Aorta (tissue), 5 donors: ENCODE measurements around the gene DOHH. TPM values are rescaled to one million over a fixed set of nuclear protein-coding genes. Genes with fewer than 3 reads are reported as not detected.
"Not testable (repeated sequence)": the region's sequence is repeated elsewhere in the genome, so short reads cannot be mapped to it uniquely, and the experiment has no call there.

Source experiments
- ATAC-seq: fragments of 200-7000 bp; cut with Tn5 transposase; one replicate; pipeline ENCODE4 v1.9.1; 2022; ENCODE audit warnings: moderate library complexity; ENCODE audit not compliant: low FRiP score
- DNase-seq, 2 donors: peaks; one replicate each; pipeline ENCODE4 v3.0.0-alpha.2; 2020
- H3K27ac ChIP-seq, 2 donors: one replicate each; pipeline ENCODE4 v1.5.1; 2013; ENCODE audit warnings: low read length in 2 of 2, mild to moderate bottlenecking in 2 of 2, moderate library complexity in 2 of 2, control low read depth in 1 of 2, inconsistent platforms in 1 of 2, low read depth in 1 of 2
- H3K27me3 ChIP-seq, 2 donors: one replicate each; pipeline ENCODE4 v1.6.1; 2013; ENCODE audit warnings: control low read depth in 1 of 2, low read length in 1 of 2, mild to moderate bottlenecking in 1 of 2, moderate library complexity in 1 of 2; ENCODE audit not compliant: insufficient read depth in 2 of 2, control insufficient read depth in 1 of 2
- H3K36me3 ChIP-seq, 2 donors: one replicate each; pipeline ENCODE4 v1.6.1; 2013; ENCODE audit warnings: control low read depth in 1 of 2, low read length in 1 of 2, mild to moderate bottlenecking in 1 of 2; ENCODE audit not compliant: insufficient read depth in 2 of 2, control insufficient read depth in 1 of 2
- H3K4me1 ChIP-seq, 2 donors: one replicate each; pipeline ENCODE4 v1.6.1; 2013; ENCODE audit warnings: low read length in 2 of 2, control low read depth in 1 of 2, mild to moderate bottlenecking in 1 of 2, moderate library complexity in 1 of 2; ENCODE audit not compliant: insufficient read depth in 2 of 2, control insufficient read depth in 1 of 2
- H3K4me3 ChIP-seq, 2 donors: one replicate each; pipeline ENCODE4 v1.5.1; 2013; ENCODE audit warnings: low read length in 2 of 2, control low read depth in 1 of 2, mild to moderate bottlenecking in 1 of 2
- H3K9me3 ChIP-seq: one replicate; pipeline ENCODE4 v1.6.1; 2013; ENCODE audit warnings: mild to moderate bottlenecking, low read length; ENCODE audit not compliant: control insufficient read depth
- WGBS, 2 donors: extraction: QIAGEN DNeasy Blood & Tissue Kit; methylation state at CpG; one replicate each; pipeline ENCODE4 v1.1.7; 2013; 5-methylcytosine and 5-hydroxymethylcytosine counted together
- intact Hi-C, 2 donors: fragments of 100-400 bp; cut with DNase I; formaldehyde crosslinking; loops; one replicate each; pipeline versions ENCODE4 v1.14.2 to v1.15.0; 2022
- polyA plus RNA-seq, 2 donors: library from polyadenylated mRNA; stranded (reverse); fragments of 200-250 nt; gene quantifications; one replicate each; pipeline ENCODE4 v1.2.3, GENCODE V29; 2013
- total RNA-seq, 2 donors: library from RNA; stranded (reverse); fragmentation: NEBNext Ultra II Directional; extraction: Animal tissue kit (Norgen Biotek cat#: 25700); gene quantifications; one replicate each; pipeline ENCODE4 v1.2.1, GENCODE V29; 2021
- donor health status: healthy with polysubstance abuse.
- donor health status: Bipolar disorder and iron deficiency.
- donor health status: DM: no; HTN: no; CAD: no.
- donor health status: DM: no; HTN: no; CAD: no.
- donor health status: DM: yes; HTN: yes; CAD: no.

The DOHH gene
- total and polyA plus RNA-seq, 4 donors, result 6.1 to 11.5 (median 7.4) TPM

DNA sequence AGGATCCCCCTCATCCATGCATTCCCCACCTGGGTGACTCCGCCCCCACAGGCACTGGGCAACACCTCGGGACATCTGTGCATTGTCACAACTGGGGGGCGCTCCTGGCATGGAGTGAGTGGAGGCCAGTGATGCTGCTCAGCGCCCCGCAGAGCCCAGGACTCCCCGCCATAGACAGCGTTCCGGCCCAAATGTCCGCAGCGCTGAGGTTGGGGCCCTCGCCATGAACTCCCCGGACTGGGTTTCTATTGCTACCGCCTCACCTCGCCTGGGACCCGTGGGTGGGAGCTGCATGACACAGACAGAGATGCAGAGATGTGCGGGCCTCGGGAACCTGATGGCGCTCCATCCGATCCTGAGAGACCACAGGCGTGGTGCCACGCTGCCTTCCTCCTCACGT is 10.3 kb upstream of the DOHH start:
- H3K4me1 ChIP-seq, result no peaks in the 10 kb centered on the region
- no peaks in the 10 kb centered on the region for H3K27me3 ChIP-seq
- WGBS, 2 donors, result 84 to 93% methylated on average over 20 to 22 of the region's 22 CpGs
- H3K36me3 ChIP-seq, result peaks cover 0 to 2% of the 10 kb centered on the region in 2 donors
- intact Hi-C loops, result no loop called here
- H3K9me3 ChIP-seq, result no peaks in the 10 kb centered on the region
- ATAC-seq, result no peak
- no peak for DNase-seq
- no peak overlapping the region for H3K4me3 ChIP-seq
- H3K27ac ChIP-seq, result no peak overlapping the region

DNA sequence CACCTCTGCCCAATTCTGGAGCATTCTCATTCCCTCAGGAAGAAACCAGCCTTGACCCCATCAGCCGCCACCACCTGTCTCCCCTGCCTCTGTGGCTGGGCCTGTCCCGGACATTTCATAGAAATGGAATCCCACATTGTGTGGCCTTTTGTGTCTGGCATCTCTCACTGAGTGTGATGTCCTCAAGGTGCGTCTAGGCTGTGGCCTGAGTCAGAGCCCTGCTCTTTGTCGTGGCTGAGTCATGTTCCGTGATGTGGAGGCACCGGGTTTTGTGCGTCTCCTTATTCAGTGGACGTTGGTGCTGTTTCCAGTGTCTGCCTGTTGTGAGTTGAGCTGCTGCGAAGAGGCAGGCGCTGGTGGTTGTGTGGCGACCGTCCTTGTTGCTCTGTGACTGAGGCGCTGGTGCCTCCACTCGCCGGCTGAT is 9.1 kb upstream of the DOHH start:
- Histone ChIP-seq H3K4me3 (no peak overlapping the region), H3K4me1 (no peaks in the 10 kb centered on the region), H3K27ac (no peak overlapping the region), H3K36me3 (peaks cover 0 to 2% of the 10 kb centered on the region in 2 donors), H3K27me3 (no peaks in the 10 kb centered on the region), H3K9me3 (no peaks in the 10 kb centered on the region)
- intact Hi-C loops, result no loop called here
- ATAC-seq (no peak), DNase-seq (no peak)
- WGBS, 2 donors, result 85 to 86% methylated on average over 15 of the region's 15 CpGs

- WGBS, 2 donors, result 74 to 80% methylated on average over 20 to 23 of the region's 23 CpGs
- no peaks in the 10 kb centered on the region for H3K27me3 ChIP-seq
- DNase-seq (no peak), ATAC-seq (no peak)
- H3K4me1 ChIP-seq, result no peaks in the 10 kb centered on the region
- H3K27ac ChIP-seq, result no peak overlapping the region
- no peaks in the 10 kb centered on the region for H3K9me3 ChIP-seq
- intact Hi-C loops, result no loop called here
- H3K36me3 ChIP-seq, result peaks cover 0 to 2% of the 10 kb centered on the region in 2 donors
- H3K4me3 ChIP-seq, result no peak overlapping the region
Measured at GRCh38 chr19:3508771-3509535, 8.5 kb upstream of the DOHH start.

- H3K4me3 ChIP-seq, H3K27ac ChIP-seq, H3K4me1 ChIP-seq, DNase-seq, ATAC-seq, H3K27me3 ChIP-seq, intact Hi-C loops, H3K9me3 ChIP-seq, H3K36me3 ChIP-seq: not testable (repeated sequence)
- 93 to 94% methylated on average over 18 of the region's 18 CpGs for WGBS, 2 donors
Measured at GRCh38 chr19:3508121-3508661, 7.7 kb upstream of the DOHH start.

GRCh38 chr19:3507371-3508120 is 7.1 kb upstream of the DOHH start:
- H3K4me3 ChIP-seq, result peak overlapping the region; percentile 73 to 97
- ATAC-seq, result no peak
- no peaks in the 10 kb centered on the region for H3K4me1 ChIP-seq
- H3K9me3 ChIP-seq, result no peaks in the 10 kb centered on the region
- intact Hi-C loops, result no loop called here
- H3K36me3 ChIP-seq, result peaks cover 0 to 2% of the 10 kb centered on the region in 2 donors
- no peaks in the 10 kb centered on the region for H3K27me3 ChIP-seq
- H3K27ac ChIP-seq, result no peak overlapping the region
- WGBS, 2 donors, result 15 to 17% methylated on average over 31 of the region's 31 CpGs
- DNase-seq, result no peak

- Histone ChIP-seq H3K27ac (peak overlapping the region in 1 of 2 donors; percentile 39), H3K9me3 (no peaks in the 10 kb centered on the region), H3K4me3 (peak overlapping the region; percentile 73 to 97), H3K36me3 (peaks cover 0 to 2% of the 10 kb centered on the region in 2 donors), H3K4me1 (no peaks in the 10 kb centered on the region), H3K27me3 (no peaks in the 10 kb centered on the region)
- intact Hi-C loops, result no loop called here
- DNase-seq (peak in 1 of 2 donors; percentile 71), ATAC-seq (no peak)
- WGBS, 2 donors, result 1% methylated on average over 60 to 69 of the region's 69 CpGs
Measured at GRCh38 chr19:3506384-3507340, 6.2 kb upstream of the DOHH start.

- intact Hi-C loops, result no loop called here
- H3K27ac ChIP-seq, result peak within 1 kb of the TSS in 1 of 2 donors; percentile 39
- no peaks in the 10 kb centered on the region for H3K4me1 ChIP-seq
- H3K27me3 ChIP-seq, result no peaks in the 10 kb centered on the region
- no peaks in the 10 kb centered on the region for H3K9me3 ChIP-seq
- H3K4me3 ChIP-seq, result peak within 1 kb of the TSS; percentile 73 to 97
- WGBS, 2 donors, result 1 to 2% methylated on average over 59 to 79 of the region's 79 CpGs
- ATAC-seq (peak; percentile 97), DNase-seq (peak; percentile 99 to 100)
- peaks cover 0 to 2% of the 10 kb centered on the region in 2 donors for H3K36me3 ChIP-seq
Measured at GRCh38 chr19:3505598-3506383, 5.3 kb upstream of the DOHH start, which contains the start of gene FZR1. FZR1 (plus strand) TSS chr19:3506311; CDS start chr19:3522990, 16,679 bp downstream.
